ENCODE data around the gene GFPT2. TPM values are rescaled to one million over a fixed set of nuclear protein-coding genes. Genes with fewer than 3 reads are reported as not detected.

Gene GFPT2
- total RNA-seq, 6 experiments from 2014 or later: 0.32 to 0.93 (median 0.61) TPM

DNA sequence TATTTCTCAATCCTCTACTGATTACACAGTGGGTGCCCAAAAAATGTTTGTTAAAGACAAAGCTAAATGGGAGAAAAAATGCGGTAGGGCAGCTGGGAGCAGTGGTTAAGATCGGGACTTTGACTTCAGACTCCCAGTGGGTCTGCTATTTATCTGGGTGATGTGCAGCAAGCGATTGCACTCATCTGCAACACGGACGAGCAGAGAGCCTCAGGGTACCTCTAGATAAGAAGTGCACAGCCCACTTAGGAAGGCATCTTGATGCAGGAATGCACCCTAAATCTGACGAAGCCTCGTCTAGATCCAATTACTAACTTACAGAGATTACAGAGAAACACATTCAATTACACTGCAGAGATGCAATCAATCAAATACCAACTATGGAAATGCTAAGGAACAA lies 65.3 kb downstream of the GFPT2 start:
- 66% methylated on average over 4 of the region's 7 CpGs for WGBS (ENCODE audit: insufficient coverage, low coverage, low lambda C conversion rate, missing lambda C conversion rate)
- intact Hi-C loops (cut with DNase I): no loop called here
- Histone ChIP-seq H3K27ac (no peak overlapping the region), H3K36me3 (peaks cover 0 to 2% (median 0%) of the 10 kb centered on the region in 4 donors), H3K27me3 (no peaks in the 10 kb centered on the region), H3K4me3 (no peak overlapping the region), H3K9me3 (no peaks in the 10 kb centered on the region), H3K4me1 (peaks cover 0 to 13% (median 0%) of the 10 kb centered on the region in 4 donors)
- no peak for DNase-seq
- no peak for ATAC-seq
- TF ChIP-seq POLR2A (IDR thresholded peaks at IDR 0.05): no peak
- TF ChIP-seq, protein P1, sequence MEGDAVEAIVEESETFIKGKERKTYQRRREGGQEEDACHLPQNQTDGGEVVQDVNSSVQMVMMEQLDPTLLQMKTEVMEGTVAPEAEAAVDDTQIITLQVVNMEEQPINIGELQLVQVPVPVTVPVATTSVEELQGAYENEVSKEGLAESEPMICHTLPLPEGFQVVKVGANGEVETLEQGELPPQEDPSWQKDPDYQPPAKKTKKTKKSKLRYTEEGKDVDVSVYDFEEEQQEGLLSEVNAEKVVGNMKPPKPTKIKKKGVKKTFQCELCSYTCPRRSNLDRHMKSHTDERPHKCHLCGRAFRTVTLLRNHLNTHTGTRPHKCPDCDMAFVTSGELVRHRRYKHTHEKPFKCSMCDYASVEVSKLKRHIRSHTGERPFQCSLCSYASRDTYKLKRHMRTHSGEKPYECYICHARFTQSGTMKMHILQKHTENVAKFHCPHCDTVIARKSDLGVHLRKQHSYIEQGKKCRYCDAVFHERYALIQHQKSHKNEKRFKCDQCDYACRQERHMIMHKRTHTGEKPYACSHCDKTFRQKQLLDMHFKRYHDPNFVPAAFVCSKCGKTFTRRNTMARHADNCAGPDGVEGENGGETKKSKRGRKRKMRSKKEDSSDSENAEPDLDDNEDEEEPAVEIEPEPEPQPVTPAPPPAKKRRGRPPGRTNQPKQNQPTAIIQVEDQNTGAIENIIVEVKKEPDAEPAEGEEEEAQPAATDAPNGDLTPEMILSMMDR (IDR thresholded peaks at IDR 0.05): no peak

DNA sequence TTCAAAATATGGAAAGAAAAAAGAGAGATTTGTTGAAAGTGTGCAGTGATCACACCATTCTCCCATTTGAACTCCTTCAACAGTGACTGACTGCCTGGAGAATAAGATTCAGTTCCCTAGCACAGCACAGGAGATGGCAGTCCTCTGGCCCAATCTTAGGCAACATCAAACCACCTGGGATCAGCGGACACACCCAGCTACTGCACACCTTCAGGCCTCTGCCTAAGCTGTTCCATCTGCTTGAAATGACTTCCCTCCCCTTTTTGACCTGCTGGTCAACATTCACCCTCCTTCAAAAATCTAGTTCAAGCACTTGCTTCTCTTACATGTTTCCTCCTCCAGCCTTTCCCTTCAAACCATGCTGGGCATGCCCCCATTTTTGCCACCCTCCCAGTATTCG lies 65.7 kb downstream of the GFPT2 start:
- Histone ChIP-seq H3K9me3 (no peaks in the 10 kb centered on the region), H3K4me3 (no peak overlapping the region), H3K4me1 (peaks cover 0 to 13% (median 0%) of the 10 kb centered on the region in 4 donors), H3K27me3 (no peaks in the 10 kb centered on the region), H3K36me3 (peaks cover 0 to 4% (median 0%) of the 10 kb centered on the region in 4 donors), H3K27ac (no peak overlapping the region)
- ATAC-seq: no peak
- 86% methylated on average over 2 of the region's 2 CpGs for WGBS (ENCODE audit: insufficient coverage, low coverage, low lambda C conversion rate, missing lambda C conversion rate)
- intact Hi-C loops (cut with DNase I): no loop called here
- TF ChIP-seq POLR2A (IDR thresholded peaks at IDR 0.05): no peak
- TF ChIP-seq, protein P1 (IDR thresholded peaks at IDR 0.05): no peak
- DNase-seq: no peak

DNA sequence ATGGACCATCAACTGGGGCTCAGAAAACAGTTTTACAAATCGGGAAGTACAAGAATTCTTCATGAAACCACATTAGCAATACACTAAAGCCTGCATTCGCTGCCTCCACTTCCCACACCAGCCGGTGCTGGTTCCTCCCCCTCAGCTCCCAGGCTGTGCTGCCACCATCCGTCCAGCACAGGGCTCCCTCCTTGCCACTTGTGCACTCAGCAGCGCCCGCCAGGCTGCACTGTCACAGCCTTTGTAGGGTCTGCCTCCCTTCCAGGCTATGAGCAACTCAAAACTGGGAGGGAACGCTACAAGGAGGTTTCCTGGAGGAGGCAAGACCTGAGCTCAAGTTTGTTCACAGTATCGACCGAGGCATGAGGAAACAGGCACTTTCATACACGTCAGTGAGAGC lies 69.0 kb downstream of the GFPT2 start:
- WGBS (ENCODE audit: insufficient coverage, low coverage, low lambda C conversion rate, missing lambda C conversion rate): 77% methylated on average over 7 of the region's 10 CpGs
- no peak for ATAC-seq

DNA sequence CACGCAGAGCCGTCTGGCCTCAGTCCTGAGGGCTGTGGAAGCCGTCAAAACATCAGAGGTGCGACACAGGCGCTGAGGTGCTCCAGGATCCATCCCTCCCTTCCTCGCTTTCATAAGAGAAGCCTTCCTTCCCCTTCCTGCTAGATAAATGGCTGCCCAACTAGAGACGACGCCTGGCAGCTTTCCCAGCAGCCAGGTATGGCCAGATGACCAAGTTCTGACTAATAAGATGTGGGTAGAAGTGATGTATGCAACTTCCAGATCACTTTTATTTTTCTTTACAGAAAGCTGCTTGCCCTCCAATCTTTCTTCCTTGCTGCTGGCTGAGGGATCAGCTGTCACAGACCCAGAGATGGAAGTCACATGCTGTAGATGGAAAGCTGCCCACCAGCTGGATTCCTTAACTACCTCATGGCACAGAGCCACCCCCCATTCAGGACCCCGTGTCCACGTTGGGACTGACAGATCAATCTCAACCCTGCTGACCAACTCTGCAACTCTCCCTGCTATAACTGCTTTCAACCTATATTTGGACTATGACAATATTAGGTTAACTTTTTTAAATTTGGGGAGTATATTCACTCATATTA lies 70.0 kb downstream of the GFPT2 start:
- Histone ChIP-seq H3K27ac (no peak overlapping the region), H3K4me1 (no peaks in the 10 kb centered on the region), H3K9me3 (no peaks in the 10 kb centered on the region), H3K27me3 (no peaks in the 10 kb centered on the region), H3K4me3 (no peak overlapping the region), H3K36me3 (peaks cover 0 to 16% (median 1%) of the 10 kb centered on the region in 4 donors)
- intact Hi-C loops (cut with DNase I): no loop called here
- ATAC-seq (no peak), DNase-seq (no peak)
- WGBS (ENCODE audit: insufficient coverage, low coverage, low lambda C conversion rate, missing lambda C conversion rate): no CpG with 5 or more reads among the region's 10 CpGs
- TF ChIP-seq, protein P1 (IDR thresholded peaks at IDR 0.05): no peak

More for the DNA sequence above, 69.0 kb downstream of the GFPT2 start:
- intact Hi-C loops (cut with DNase I): no loop called here
- Histone ChIP-seq H3K36me3 (peaks cover 0 to 13% (median 0%) of the 10 kb centered on the region in 4 donors), H3K4me3 (no peak overlapping the region), H3K9me3 (no peaks in the 10 kb centered on the region), H3K27me3 (no peaks in the 10 kb centered on the region), H3K4me1 (no peaks in the 10 kb centered on the region), H3K27ac (no peak overlapping the region)
- DNase-seq: no peak
- TF ChIP-seq, protein P1 (IDR thresholded peaks at IDR 0.05): no peak
- no peak for TF ChIP-seq POLR2A (IDR thresholded peaks at IDR 0.05)
